Erythroblast (primary cell): ENCODE data around the gene PLA2G2E.

Experiments
- GATA1 ChIP-seq: IDR thresholded peaks from 2 replicates; pipeline ENCODE4 v1.6.1; 2011; ENCODE audit warnings: low read depth, mild to moderate bottlenecking, control low read depth, low read length, moderate library complexity
- POLR2A ChIP-seq: IDR thresholded peaks from 2 replicates; pipeline ENCODE4 v1.6.1; 2011; ENCODE audit warnings: mild to moderate bottlenecking, low read length

- TF ChIP-seq POLR2A (no peak), GATA1 (no peak)
Measured at GRCh38 chr1:19879227-19879626, 44.2 kb downstream of the PLA2G2E start.
